ENCODE data around the gene PDZD8. TPM values are rescaled to one million over a fixed set of nuclear protein-coding genes. Genes with fewer than 3 reads are reported as not detected.

The PDZD8 gene
- total RNA-seq, 1 donor from 2014 or later = 13.2 TPM

- TF ChIP-seq, protein P1, sequence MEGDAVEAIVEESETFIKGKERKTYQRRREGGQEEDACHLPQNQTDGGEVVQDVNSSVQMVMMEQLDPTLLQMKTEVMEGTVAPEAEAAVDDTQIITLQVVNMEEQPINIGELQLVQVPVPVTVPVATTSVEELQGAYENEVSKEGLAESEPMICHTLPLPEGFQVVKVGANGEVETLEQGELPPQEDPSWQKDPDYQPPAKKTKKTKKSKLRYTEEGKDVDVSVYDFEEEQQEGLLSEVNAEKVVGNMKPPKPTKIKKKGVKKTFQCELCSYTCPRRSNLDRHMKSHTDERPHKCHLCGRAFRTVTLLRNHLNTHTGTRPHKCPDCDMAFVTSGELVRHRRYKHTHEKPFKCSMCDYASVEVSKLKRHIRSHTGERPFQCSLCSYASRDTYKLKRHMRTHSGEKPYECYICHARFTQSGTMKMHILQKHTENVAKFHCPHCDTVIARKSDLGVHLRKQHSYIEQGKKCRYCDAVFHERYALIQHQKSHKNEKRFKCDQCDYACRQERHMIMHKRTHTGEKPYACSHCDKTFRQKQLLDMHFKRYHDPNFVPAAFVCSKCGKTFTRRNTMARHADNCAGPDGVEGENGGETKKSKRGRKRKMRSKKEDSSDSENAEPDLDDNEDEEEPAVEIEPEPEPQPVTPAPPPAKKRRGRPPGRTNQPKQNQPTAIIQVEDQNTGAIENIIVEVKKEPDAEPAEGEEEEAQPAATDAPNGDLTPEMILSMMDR (IDR thresholded peaks at IDR 0.05) = no peak
Observed at GRCh38 chr10:117373823-117374505, 1.3 kb downstream of the PDZD8 start.

DNA sequence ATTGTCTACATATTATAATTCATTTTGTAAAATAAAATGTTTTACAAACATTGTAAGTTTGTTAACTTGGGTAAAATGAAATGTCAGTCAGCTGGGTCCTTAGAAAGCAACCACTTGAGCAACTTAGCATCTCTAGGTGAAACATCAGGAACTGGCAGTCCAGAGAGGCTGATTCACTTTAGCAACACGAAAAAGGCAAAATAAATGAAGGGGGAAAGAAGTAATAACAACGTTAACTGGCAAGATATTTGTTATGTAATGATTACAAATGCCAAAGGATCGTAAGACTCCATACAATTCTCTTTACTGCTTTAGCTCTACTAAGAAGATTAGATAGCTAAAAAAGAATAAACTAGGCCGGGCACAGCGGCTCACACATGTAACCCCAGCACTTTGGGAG, 5.0 kb downstream of the PDZD8 start:
- H3K4me3 Mint-ChIP-seq = no peak overlapping the region
- no peak overlapping the region for H3K27ac Mint-ChIP-seq
- intact Hi-C loops (cut with micrococcal nuclease) = loop anchor here (10.0 kb wide), 1 partner anchor 1385 kb away; the partner anchor contains the start of gene CACUL1
- DNase-seq (no peak), ATAC-seq (ENCODE audit: low read depth) (no peak)
- ChIA-PET POLR2A (interaction anchor here (0.7 kb wide), 1 partner anchor 521 kb away, joined by 4 read pairs; no protein-coding TSS in a partner anchor), CTCF (interaction anchor here (1.3 kb wide), 1 partner anchor 10 kb away, joined by 3 read pairs; no protein-coding TSS in a partner anchor)
- H3K27me3 Mint-ChIP-seq = no peaks in the 10 kb centered on the region
- no peaks in the 10 kb centered on the region for H3K9me3 Mint-ChIP-seq
- peaks cover 46% of the 10 kb centered on the region for H3K4me1 Mint-ChIP-seq
- TF ChIP-seq, protein P1 (IDR thresholded peaks at IDR 0.05) = no peak
- H3K36me3 Mint-ChIP-seq (ENCODE audit: low read depth) = peaks cover 4% of the 10 kb centered on the region

More at GRCh38 chr10:117373823-117374505, 1.3 kb downstream of the PDZD8 start:
- peaks cover 4% of the 10 kb centered on the region for H3K36me3 Mint-ChIP-seq (ENCODE audit: low read depth)
- peaks cover 41% of the 10 kb centered on the region for H3K4me1 Mint-ChIP-seq
- no peak for DNase-seq
- H3K9me3 Mint-ChIP-seq = no peaks in the 10 kb centered on the region
- POLR2A ChIA-PET = no interaction called here
- no peak for ATAC-seq (ENCODE audit: low read depth)
- peaks cover 9% of the 10 kb centered on the region for H3K27me3 Mint-ChIP-seq
- intact Hi-C loops (cut with micrococcal nuclease) = loop anchor here (2.0 to 10.0 kb wide), 4 partner anchors 19 to 1381 kb away; partner anchors contain the start of genes CACUL1, ENO4 and RAB11FIP2
- CTCF ChIA-PET = interaction anchor here (1.0 kb wide), 1 partner anchor 55 kb away, joined by 3 read pairs; no protein-coding TSS in a partner anchor
- H3K4me3 Mint-ChIP-seq = peak overlapping the region; percentile 93
- peak overlapping the region; percentile 75 for H3K27ac Mint-ChIP-seq

- no peaks in the 10 kb centered on the region for H3K36me3 Mint-ChIP-seq (ENCODE audit: low read depth)
- POLR2A ChIA-PET = no interaction called here
- CTCF ChIA-PET = no interaction called here
- no peak overlapping the region for H3K4me3 Mint-ChIP-seq
- ATAC-seq (ENCODE audit: low read depth) (no peak), DNase-seq (no peak)
- TF ChIP-seq, protein P1 (IDR thresholded peaks at IDR 0.05) = no peak
- H3K4me1 Mint-ChIP-seq = peaks cover 51% of the 10 kb centered on the region
- intact Hi-C loops (cut with micrococcal nuclease) = no loop called here
- H3K9me3 Mint-ChIP-seq = no peaks in the 10 kb centered on the region
- no peak overlapping the region for H3K27ac Mint-ChIP-seq
- H3K27me3 Mint-ChIP-seq = no peaks in the 10 kb centered on the region
Observed at GRCh38 chr10:117367718-117368117, 7.5 kb downstream of the PDZD8 start.

GRCh38 chr10:117366741-117367140, 8.5 kb downstream of the PDZD8 start:
- Mint-ChIP-seq H3K9me3 (no peaks in the 10 kb centered on the region), H3K27me3 (no peaks in the 10 kb centered on the region), H3K27ac (no peak overlapping the region), H3K4me3 (no peak overlapping the region), H3K4me1 (peaks cover 42% of the 10 kb centered on the region), H3K36me3 (ENCODE audit: low read depth) (no peaks in the 10 kb centered on the region)
- intact Hi-C loops (cut with micrococcal nuclease) = no loop called here
- TF ChIP-seq, protein P1 (IDR thresholded peaks at IDR 0.05) = no peak
- ATAC-seq (ENCODE audit: low read depth) = no peak
- POLR2A ChIA-PET = no interaction called here
- no peak for DNase-seq
- CTCF ChIA-PET = no interaction called here

- ChIA-PET CTCF (no interaction called here), POLR2A (no interaction called here)
- DNase-seq (no peak), ATAC-seq (ENCODE audit: low read depth) (no peak)
- no peaks in the 10 kb centered on the region for H3K27me3 Mint-ChIP-seq
- TF ChIP-seq, protein P1 (IDR thresholded peaks at IDR 0.05) = no peak
- no peaks in the 10 kb centered on the region for H3K36me3 Mint-ChIP-seq (ENCODE audit: low read depth)
- H3K4me3 Mint-ChIP-seq = no peak overlapping the region
- peaks cover 40% of the 10 kb centered on the region for H3K4me1 Mint-ChIP-seq
- no peak overlapping the region for H3K27ac Mint-ChIP-seq
- intact Hi-C loops (cut with micrococcal nuclease) = loop anchor here (1.0 kb wide), 1 partner anchor 10 kb away; the partner anchor contains the start of gene PDZD8
- no peaks in the 10 kb centered on the region for H3K9me3 Mint-ChIP-seq
Observed at GRCh38 chr10:117365612-117366011, 9.6 kb downstream of the PDZD8 start.
